HG03045 (cell line): Measurements from ENCODE around the gene BANP.
"Not testable (repeated sequence)": the region's sequence is repeated elsewhere in the genome, so short reads cannot be mapped to it uniquely, and the experiment has no call there.

Experiments
- ATAC-seq: cut with Tn5 transposase; IDR thresholded peaks from one replicate; pipeline ENCODE4 v1.9.1; 2021; ENCODE audit warnings: mild to moderate bottlenecking, moderate library complexity; ENCODE audit not compliant: unreplicated experiment

Gene BANP

DNA sequence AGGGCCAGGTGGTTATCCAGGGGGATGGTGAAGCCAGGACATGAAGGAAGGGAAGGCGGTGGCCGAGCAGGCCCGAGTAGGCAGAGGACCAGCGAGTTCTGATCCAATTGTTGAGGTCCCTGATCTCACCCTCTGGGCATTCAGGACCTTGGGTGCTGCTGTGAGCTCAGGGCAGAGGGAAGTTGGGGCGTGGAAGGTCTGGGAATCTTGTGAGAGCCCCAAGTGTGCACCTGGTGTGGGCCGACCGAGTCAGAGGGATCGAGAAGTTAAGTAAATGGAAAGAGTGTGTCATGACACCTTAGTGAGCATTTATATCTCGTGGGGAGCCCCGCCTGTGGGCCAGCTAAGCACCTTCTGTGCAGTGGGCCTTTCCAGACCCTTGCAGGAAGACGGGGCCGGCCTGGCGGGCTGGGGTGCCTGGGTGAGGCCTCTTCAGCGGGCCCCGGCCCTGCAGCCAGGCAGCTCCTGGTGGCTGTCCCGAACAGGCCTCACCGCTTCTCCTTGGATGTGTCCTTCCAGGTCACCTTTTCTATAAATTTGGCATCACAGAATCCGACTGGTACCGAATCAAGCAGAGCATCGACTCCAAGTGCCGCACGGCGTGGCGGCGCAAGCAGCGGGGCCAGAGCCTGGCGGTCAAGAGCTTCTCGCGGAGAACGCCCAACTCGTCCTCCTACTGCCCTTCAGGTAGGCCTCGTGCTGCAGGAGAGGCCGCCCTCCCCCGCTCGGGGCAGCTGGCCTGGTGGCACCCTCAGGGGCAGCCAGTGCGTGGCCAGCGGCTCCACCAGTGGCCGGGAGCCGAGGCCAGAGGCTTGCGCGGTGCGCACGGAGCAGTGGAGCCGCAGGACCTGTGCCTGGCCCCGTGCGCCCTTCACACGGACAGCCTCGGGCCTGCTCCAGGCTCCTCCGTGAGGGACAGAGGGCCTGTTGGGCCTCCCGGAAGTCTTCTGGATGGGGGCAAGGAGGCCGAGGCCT is 76.0 kb downstream of the BANP start:
- no peak for ATAC-seq

DNA sequence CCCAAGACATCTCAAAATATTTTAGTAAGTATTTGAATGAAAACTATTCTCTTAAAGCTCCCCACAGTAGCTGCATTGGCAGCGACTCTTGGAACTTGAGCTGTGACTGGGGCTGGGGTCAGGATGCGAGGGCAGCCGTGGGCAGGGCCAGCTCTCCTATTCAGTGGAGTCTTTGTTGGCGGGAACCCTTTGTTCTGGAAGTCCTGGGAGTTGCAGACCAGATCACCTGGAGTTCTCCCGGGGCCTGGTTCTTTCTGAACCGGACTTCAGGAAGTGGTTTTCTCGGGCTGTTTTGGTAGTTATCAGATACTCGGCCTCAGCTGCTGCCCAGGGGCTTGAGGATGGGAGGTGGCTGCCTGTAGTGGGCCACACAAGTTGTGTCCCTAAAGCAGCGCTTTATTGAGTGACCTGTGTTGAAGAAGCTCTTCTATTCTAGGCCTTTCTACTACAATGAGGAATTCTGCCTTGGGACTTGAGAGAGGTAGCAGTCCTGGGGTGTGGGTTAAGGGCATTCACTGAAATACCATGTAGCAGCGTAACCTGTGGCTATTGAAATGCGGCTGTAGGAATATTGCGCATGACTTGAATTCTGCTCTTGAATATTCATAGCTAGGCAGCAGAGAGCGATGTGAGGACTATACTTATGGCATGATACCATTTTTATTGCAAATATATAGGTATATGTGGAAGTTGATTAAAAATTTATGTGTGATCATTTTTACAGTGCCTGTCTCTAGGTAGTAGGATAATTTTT is 77.1 kb downstream of the BANP start:
- not testable (repeated sequence) for ATAC-seq

DNA sequence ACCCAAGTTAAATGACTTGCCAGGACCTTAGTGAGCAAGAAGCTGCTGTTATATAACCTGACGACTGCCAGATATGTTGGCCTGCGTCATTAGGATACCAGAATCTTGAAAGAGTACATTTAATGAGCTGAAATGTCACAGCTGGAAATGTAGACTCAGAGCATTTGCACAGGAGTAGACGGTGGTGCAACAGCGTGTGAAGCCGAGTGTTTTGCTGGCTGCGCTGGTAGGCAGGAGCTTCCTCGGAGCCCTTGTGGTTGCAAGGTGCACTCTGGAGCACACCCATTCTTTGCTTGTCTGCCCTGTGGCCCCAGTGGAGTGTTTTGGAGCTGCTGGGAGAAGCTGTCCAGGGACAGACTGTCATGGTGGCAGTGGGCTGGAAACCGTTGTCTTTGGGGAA is 79.3 kb downstream of the BANP start:
- no peak for ATAC-seq

DNA sequence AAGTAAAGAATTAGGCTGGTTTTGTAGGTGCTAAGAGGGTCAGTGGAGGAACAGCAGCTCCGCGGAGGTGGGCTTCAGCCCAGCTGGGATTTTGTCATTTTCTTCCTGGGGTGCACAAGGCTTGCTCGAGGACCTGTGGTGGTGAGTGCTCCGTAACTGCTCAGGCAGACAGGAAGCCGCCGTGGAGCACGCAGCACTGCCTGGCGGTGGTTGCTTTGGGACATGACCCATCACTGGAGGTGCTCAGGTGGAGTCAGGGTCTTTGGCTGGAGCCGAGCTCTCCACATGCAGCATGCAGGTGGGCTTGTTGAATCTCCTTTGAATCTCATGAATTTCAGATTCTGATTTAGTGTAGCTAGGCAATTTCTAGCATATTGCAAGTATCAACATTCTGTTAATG is 79.7 kb downstream of the BANP start:
- ATAC-seq, result not testable (repeated sequence)

DNA sequence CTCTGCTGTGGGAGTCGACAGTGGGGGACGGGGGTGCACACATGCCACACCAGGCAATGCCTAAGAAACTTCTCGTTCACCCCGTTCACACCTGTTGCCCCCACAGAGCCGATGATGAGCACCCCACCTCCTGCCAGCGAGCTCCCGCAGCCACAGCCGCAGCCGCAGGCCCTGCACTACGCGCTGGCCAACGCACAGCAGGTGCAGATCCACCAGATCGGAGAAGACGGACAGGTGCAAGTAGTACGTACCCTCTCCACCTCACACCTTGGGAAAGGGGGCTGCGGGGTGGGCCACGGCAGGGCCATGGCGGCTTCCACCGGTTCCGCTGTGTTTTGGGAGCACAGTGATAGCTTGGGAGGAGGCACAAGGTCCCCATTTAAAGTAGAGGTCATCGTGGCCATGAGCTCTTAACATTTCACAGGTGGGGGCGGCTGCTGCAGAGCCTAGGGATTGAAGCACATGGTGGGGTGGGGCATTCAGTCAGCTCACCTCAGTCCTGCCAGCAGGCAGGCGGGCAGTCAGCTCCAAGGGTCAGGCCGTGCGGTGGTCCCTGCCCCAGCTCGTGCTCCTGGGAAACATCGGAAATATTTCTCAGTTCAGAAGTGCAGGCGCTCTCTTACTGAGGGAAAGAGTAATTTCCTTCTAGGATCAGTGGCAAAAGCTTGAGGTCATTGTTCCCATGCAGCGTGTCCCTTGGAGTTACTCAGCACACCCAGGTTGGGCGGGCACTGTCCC is 81.9 kb downstream of the BANP start:
- ATAC-seq, result not testable (repeated sequence)

DNA sequence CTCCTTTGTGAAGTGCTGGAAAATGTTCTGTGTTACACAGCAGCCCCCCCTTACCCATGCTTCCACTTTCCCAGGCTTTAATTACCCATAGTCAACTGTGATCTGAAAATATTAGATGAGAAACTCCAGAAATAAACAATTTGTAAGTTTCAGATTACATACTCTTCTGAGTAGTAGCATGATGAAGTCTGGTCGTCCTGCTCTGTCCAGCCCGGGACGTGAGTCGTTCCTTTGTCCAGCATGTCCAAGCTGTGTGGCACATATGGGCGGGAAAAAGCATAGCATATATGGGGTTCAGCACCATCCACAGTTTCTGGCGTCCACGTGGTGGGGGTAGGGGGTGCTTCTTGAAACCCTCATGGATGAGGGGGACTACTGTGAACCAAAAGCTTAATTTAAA is 83.5 kb downstream of the BANP start:
- no peak for ATAC-seq

DNA sequence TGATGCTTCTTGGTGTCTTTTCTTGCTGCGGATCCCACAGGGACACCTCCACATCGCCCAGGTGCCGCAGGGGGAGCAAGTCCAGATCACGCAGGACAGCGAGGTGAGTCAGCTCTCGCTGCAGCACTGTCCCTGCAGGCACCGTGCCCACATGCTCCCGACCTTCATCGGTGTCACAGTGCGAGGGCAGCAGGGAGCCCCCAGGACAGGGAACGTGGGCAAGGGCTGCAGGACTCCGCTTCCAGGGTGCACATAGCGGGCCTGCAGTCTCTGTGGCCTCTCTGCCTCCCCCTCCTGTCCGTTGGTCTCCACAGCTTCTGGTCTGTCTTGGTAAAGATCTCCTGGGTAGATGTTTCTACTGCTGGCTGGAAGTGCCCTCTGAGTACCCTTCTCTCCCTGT is 84.1 kb downstream of the BANP start:
- no peak for ATAC-seq

DNA sequence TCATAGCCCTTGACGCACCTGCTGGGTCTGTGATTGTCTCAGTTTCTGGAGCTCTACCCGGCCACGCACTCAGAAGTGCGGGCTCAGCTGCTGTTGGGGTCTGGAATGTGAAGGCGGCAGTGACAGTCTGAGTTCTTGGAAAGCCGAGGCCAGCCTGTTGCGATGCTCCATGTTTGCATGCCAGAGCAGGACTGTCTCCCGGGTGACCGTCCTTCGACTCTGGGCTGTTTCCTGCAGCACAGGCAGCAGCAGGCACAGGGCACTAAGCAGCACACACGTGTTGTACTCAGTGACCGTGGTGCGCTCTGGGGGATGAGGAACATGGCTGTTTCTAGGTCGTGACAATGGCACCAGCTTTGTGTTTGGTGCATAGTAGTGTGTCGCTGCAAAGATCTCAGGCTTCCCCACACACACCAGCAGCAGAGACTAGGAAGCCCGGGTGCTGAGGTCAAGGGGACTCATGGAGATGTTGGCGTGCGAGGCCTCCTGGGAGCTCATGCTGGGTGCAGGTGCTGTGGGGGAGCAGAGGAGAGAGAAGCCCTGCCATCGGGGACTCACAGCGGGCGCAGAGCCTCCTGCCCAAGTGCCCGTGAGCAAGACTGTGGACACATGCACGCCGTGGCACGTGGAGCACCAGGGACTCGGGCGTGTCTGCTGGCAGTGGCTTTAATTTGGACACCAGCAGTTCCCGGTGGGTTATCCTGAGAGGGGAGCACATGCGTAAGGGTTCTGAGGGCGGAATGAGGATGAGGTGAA is 84.8 kb downstream of the BANP start:
- ATAC-seq, result not testable (repeated sequence)

DNA sequence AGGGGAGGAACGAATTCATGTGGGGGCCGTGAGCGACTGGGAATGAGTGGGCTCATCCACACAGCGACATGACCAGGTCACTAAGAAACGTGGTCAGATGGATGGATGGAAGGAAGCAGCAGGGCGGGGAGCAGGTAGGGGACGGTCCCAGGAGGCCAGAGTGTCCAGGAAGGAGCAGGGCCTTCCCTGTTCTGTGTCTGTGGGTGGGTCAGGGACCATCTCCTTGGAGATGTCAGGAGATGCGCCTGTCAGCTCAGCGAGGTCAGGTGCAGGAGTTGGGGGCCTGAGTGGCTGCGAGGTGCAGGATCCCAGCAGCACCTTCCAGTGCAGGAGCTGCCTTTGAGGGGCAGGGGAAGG is 85.4 kb downstream of the BANP start:
- ATAC-seq, result not testable (repeated sequence)

DNA sequence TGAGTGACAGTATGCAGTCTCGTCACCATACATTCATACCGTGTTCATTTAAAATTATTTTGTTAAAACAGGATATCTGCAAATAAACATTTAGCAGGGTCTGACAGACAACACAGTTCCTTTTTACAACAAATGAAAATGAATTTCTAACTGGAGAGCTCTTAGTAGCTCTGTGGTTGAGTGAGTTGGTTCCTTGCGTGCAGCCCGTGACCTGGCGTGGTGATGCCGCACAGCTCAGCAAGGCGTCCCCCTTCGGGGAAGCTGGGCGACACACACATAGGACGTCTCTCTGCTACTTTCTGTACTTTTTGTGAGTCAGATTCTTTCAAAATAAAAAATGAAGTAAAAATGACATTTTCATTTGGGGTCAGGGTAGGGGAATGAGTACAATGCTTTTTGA is 86.1 kb downstream of the BANP start:
- not testable (repeated sequence) for ATAC-seq

DNA sequence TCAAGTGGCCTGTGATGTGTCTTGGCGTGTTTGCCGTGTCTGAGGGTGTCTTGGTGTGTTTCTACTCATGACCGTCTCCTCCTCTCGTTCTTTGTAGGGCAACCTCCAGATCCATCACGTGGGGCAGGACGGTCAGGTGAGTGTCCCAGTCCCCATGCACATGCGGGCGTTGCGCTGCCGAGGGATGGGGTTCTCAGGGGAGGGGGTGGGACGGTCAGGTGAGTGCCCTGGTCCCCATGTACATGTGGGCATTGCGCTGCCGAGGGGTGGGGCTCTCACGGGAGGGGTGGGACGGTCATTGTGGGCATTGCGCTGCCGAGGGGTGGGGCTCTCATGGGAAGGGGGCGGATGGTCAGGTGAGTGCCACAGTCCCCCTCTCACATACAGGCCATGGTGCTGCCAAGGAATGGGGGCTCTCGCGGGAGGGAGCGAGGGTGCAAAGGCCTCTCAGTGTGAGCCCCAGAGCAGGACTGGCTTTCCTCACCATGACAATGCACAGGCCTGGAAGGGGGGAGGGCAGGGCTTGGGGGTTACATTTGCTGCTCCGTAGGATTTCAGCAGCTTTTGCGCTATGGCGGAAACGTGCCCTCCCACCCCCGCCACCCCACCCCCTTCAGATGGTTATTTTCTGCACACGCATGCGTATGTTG is 86.8 kb downstream of the BANP start:
- ATAC-seq, result not testable (repeated sequence)

DNA sequence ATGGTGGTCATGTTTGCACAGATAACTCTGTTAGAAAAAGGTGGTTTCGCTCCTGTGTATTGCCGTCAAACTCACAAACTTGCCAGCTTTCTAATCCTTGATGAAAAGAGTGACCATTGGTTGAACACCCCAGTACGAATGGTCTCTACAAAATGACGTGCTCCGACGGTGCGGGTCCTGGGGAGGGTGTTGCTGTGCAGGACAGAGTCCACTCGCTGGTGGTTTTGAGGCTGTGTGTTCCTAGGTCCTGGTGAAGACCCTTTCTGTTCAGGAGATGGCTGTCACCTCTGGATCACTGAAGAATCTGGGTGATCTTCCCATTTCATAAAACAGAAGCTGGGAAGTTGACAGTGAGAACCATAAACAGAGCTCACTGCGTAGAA is 87.3 kb downstream of the BANP start:
- ATAC-seq, result not testable (repeated sequence)

DNA sequence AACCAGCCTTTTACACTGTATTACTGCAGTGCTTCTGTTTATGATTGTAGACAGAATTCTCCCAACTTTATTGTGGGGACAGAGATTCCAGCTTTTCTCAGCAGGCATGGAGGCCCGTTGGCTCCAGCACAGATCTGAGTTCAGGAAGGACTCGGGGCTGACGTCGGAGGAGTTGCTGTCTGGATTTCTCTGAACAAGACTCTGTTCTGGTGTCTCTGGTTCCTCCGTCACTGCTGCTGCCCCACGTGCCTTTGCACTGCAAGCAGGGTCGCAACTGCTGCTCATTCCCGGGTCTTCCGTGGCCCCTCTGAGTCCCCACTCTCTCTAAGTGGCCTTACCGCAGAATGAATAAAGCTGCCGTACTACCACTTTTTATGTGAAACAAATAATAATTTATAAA is 88.4 kb downstream of the BANP start:
- ATAC-seq, result no peak

DNA sequence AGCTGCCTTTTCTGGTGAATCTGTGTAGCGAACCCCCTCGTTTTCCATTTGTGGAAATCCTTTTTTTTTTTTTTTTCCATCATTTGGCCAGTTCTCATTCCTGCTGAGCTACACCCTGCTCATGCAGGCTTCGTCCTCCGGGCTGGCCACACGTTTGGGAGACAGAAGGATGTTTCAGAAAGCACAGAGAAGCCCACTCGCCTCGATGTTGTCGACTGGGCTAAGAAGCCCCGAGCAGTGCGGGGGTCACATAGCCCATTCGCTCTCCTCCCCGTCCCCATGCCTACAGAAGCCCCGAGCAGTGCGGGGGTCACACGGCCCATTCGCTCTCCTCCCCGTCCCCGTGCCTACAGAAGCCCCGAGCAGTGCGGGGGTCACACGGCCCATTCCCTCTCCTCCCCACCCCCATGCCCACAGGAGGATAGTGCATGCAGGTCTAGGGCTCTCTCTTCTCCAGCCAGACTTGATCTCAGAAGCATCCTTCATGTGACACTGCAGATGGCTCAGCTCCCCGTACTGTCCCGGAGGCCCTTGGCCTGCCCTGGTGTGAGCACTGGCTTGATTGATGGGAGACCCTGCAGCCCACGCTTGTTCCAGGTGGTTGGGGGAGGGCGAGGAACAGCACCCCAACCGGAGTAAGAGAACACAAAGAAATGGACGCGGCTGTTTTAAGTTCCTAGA is 89.1 kb downstream of the BANP start:
- not testable (repeated sequence) for ATAC-seq

DNA sequence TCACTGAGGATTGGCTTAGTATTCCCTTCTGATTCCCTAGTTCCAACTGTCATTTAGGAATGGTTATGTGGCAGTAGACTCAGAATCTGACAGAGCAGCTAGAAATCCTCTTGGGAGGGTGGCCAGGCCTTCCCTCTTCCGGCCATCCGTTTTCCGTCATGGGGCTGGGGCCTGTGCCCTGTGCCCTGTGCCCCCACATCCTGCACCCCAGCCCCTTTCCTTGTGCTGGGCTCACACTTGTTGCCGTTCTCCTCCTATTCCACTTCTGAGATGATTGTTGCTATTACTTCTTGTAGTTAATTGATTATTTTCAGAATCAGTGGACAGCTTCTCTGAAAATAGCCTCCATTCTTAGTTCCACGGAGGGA is 89.6 kb downstream of the BANP start:
- not testable (repeated sequence) for ATAC-seq

DNA sequence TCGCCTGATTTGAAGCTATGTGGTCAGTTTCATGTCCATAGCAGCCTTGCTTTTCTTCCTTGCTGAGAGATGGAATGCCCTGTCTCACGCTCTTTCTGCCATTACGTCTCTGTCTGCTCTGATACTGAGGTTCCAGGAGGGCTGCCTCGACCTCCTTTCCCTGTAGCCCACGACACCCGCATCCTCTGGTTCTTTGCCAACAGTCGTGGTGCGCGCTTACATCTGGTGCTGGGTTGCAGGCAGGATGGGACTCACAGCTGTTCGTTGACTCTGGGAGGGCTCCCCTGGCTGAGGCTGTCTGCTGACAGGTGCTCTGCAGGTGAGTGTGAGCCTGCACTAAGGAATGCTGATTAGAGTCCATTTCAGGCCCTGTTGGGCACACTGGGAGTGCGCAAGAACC is 90.3 kb downstream of the BANP start:
- not testable (repeated sequence) for ATAC-seq

DNA sequence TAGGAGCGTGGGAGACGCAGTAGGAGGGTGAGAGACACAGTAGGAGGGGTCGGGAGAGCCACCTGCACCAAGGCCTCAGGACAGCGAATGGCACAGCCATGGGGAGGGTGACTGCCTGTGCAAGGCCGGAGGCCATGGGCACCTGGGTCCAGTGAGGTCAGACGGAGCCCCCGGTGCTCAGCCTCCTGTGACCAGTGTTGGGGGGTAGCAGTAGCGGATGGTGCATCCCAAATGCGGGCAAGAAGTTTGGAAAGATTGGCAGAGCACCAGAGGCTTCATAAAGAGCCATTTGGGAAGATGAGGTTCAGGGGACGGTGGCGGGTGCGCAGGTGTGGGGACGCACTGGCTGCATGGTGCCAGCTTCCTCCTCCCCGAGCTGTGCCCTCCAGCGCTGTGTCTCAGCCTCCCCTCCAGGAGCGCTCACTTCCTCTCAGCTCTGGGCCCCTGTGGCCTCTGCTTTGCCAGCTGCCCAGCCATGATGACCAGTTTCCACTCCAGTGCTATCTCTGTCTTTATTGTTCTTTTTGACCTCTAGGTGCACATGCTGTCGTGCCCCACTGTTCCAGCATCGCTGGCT is 90.8 kb downstream of the BANP start:
- not testable (repeated sequence) for ATAC-seq

DNA sequence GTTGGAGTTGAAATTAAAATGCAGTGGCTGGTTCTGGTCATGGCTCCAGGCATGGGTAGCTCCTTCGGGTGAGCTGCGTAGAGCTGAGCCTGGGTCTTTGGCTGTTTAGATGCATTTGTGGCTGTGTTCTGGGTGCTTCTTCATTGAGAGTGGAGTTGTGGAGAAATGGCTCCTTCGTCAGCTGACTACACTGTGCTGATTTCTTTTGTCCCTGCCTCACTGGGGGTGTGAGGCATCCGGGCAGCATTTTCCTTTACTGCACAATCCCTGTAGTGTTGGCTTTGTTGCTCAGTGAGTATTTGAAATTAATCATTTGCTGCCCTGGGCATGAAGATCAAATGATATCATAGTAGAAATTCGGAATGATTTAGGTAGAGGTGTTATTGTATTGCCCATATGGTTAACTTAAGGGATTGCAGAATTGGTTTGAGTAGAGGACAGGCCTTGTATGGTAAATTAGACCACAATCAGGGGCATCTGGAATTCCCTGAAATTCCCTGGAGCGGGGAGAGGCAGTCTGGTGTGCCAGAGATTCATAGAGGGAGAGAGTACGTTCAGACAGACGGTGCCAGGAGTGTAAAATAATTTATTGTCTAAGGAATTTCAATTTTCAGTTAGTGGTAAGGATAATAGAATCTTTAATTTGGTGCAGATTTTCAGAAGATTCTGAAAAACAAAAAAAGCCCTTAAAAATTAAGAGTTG is 92.1 kb downstream of the BANP start:
- ATAC-seq, result not testable (repeated sequence)
